ENCODE data around the gene CAMKMT. TPM values are rescaled to one million over a fixed set of nuclear protein-coding genes. Genes with fewer than 3 reads are reported as not detected.

The CAMKMT gene
- total RNA-seq, 6 donors from 2014 or later = 7.7 to 17.8 (median 12.2) TPM

- Histone ChIP-seq H3K4me3 (no peak overlapping the region), H3K27ac (no peak overlapping the region), H3K36me3 (no peaks in the 10 kb centered on the region), H3K9me3 (no peaks in the 10 kb centered on the region), H3K4me1 (no peaks in the 10 kb centered on the region), H3K27me3 (no peaks in the 10 kb centered on the region)
- ATAC-seq (ENCODE audit: low FRiP score in 2 of 2) = no peak
- no peak for DNase-seq
- WGBS, 2 donors = 85 to 89% methylated on average over 6 of the region's 6 CpGs
- TF ChIP-seq CTCF (IDR thresholded peaks at IDR 0.05) = no peak
- TF ChIP-seq POLR2A (IDR thresholded peaks at IDR 0.05) = no peak
- TF ChIP-seq EP300 (IDR thresholded peaks at IDR 0.05) = no peak
Measured at GRCh38 chr2:44822174-44822573, 460.4 kb downstream of the CAMKMT start.

Other genes with a start within 250 kb of the CAMKMT start
- gene PPM1B, start 193.1 kb upstream of the CAMKMT start, total RNA-seq = 10 to 100 TPM; 35.5 to 71.2 (median 45.6) TPM
- gene SLC3A1, start 86.5 kb upstream of the CAMKMT start, total RNA-seq = under 1 TPM in 3 of 6 donors, not detected in 3; 0.10 to 0.78 (median 0.20) TPM
- 10 to 100 TPM; 21.4 to 54.9 (median 34.2) TPM for gene PREPL, start 453 bp upstream of the CAMKMT start, total RNA-seq